ENCODE measurements around the gene SENP5. TPM values are rescaled to one million over a fixed set of nuclear protein-coding genes. Genes with fewer than 3 reads are reported as not detected.
"Not testable (repeated sequence)": the region's sequence is repeated elsewhere in the genome, so short reads cannot be mapped to it uniquely, and the experiment has no call there.

The SENP5 gene
- total RNA-seq, 1 experiment from 2014 or later, result 40.0 TPM

DNA sequence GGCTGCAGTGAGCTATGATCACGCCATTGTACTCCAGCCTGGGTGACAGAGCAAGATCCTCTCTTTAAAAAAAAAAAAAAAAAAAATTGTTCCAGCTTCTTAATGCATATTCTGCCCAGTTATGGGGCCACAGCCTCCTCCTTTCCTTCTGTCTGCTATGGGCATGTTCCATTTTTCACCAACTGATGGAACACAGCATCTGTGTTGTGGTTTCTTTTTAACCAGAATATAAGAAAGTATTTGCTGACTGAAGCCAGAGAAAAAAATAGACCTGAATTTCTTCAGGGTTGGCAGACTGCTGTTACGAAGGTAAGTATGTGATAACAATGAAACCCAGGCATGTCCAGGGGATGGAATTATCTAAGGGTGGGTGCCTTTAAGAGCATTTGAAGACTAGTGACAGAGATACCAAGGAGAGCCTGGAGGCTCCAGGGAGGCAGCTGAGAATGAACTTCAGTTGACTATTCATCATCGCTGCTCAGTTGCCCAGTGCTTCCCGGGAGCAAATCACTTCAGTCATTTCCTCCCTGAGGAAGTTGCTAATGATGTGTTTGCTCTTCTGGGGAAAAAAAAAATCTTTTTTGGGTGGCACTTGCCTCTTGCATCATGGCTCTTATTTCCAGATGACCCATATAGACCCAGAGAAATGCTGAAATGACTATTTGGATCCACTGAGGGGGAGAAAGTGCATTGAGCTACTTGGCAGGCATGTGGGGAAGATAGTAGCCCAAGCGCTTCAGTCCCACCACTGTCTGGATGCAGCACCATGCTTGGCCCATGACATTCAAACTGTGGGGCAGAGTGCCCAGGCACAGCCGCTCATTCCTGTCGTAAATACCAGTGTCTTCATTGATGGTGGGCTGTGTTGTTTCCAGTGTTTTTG lies 60.1 kb downstream of the SENP5 start:
- in situ Hi-C loops (cut with HindIII; ENCODE audit: low pct_unique_long_range_greater_than_20kb, low sequenced_read_pairs), result no loop called here
- DNase-seq (ENCODE audit: low read depth, low spot score), result no peak

DNA sequence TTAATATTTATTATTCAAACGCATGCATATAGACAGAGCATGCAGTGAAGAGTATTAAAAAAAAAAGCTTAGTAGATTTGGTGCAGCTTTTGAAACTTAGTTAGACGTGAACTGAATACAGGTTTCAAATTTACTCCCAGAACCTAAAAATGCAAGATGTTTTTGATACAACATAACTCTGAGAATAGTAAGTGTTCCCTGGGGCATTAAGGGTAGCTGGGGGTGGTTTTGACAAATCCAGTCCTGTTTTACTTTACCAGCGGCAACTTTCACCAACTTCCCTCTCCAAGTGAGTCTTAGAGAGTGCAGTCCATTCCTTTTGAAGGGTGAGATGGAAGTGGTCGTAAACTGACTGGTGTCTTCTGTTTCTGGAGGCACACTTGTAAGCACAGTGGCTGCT lies 63.4 kb downstream of the SENP5 start:
- in situ Hi-C loops (cut with HindIII; ENCODE audit: low pct_unique_long_range_greater_than_20kb, low sequenced_read_pairs), result no loop called here
- DNase-seq (ENCODE audit: low read depth, low spot score), result no peak

DNA sequence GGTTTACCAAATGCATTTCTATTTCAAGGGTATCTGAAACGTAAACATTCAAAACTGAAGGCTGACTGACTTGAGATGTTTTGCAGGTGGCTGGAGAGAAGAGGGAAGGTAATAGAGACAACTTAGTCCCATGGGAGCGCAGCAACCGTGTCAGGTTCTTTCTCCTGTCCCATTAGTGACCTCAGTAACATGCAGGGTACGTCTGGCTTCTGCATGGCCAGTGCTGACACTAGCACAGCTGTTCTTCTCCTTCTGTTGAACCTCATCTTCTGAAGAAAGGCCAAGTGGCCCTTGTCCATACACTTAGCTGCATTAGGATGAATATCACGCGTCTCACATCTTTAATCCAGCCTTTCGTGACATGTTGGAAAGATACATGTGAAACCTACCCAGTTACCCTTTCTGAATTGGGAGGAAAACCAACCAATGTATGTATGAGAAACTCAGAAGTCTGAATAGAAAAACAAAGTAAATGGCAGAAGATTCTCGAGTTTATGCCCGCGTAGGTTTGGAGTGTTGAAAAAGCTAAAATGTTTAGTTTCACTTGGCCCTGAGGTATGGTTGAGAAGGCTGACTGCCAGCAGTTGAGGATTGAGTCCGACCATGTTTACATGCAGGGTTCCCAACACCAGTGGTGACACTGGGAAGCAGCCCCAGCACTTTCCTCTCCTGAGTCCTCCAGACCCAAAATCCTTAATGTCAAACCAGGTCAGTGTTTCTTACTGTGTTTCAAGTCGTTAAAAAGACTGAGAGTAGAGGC lies 64.3 kb downstream of the SENP5 start:
- in situ Hi-C loops (cut with HindIII; ENCODE audit: low pct_unique_long_range_greater_than_20kb, low sequenced_read_pairs), result no loop called here
- DNase-seq (ENCODE audit: low read depth, low spot score), result no peak

DNA sequence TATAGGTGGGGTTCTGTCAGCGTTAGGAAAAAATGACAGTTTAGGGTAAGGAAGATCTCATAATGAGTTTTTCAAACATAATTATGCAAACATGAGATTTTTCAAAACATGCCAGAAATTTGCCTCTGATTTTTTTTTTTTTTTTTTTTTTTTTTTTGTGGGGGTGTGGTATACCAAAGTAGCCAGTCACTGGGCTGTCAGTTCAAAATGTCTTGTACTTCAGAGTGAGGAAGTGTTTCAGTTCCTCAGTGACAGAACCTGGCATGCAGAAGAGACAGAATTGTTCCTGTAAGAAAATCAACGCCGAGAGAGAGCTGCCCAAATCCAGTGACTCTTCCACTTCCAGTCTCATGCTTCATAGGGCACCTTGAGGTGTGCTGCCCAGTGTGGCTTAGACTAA lies 64.9 kb downstream of the SENP5 start:
- no peak for DNase-seq (ENCODE audit: low read depth, low spot score)
- in situ Hi-C loops (cut with HindIII; ENCODE audit: low pct_unique_long_range_greater_than_20kb, low sequenced_read_pairs), result no loop called here

DNA sequence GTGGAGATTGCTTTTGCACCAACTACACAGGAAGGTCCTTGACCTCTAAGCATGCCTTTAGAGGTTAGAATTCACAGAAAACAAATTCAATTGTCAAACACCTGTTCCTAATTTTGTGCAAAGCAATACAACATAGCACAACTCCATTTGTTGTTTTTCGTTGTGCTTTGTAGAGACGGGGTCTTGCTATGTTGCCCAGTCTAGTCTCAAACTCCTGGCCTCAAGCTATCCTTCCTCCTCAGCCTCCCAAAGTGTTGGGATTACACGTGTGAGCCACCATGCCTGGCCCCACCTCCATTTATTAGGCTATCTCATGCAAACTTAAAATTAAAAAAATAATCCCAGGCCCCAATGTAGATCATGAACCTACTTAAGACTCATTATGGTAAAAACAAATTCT lies 68.6 kb downstream of the SENP5 start:
- DNase-seq (ENCODE audit: low read depth, low spot score), result no peak
- in situ Hi-C loops (cut with HindIII; ENCODE audit: low pct_unique_long_range_greater_than_20kb, low sequenced_read_pairs), result no loop called here

DNA sequence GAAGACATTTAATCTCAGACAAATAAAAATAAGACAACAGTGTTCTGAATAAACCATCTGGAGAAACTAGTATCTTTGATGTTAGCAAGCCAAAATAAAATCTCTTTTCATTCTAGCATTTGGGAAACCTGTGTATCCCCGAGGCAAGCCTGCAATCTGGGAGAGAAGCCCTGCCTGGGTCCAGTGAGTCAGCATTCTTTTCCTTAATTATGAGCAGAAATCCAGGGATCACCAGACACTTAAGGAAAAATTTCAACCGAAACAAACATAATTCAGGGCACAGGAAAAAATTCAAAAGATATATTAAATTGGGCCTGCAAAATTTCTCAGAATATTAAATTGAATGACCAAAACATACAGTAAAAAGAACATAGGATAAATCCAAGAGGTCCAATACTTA lies 70.4 kb downstream of the SENP5 start:
- in situ Hi-C loops (cut with HindIII; ENCODE audit: low pct_unique_long_range_greater_than_20kb, low sequenced_read_pairs), result no loop called here
- DNase-seq (ENCODE audit: low read depth, low spot score), result no peak

DNA sequence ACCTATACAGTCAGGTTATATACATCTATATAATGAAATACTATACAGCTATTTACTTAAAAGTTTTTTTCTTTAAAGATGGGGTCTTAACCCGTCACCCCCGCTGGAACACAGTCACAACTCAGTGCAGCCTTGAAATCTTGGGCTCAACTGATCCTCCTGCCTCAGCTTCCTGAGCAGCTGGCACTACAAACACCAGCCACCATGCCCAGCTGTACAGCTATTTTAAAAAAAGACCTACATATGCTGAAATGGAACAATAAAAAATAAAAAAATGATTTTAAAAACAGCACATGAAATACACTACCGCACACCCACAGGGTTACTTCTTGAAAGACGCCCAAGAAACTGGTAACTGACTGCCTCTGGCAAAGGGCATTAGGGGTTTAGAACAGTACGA lies 70.9 kb downstream of the SENP5 start:
- in situ Hi-C loops (cut with HindIII; ENCODE audit: low pct_unique_long_range_greater_than_20kb, low sequenced_read_pairs), result no loop called here
- no peak for DNase-seq (ENCODE audit: low read depth, low spot score)

DNA sequence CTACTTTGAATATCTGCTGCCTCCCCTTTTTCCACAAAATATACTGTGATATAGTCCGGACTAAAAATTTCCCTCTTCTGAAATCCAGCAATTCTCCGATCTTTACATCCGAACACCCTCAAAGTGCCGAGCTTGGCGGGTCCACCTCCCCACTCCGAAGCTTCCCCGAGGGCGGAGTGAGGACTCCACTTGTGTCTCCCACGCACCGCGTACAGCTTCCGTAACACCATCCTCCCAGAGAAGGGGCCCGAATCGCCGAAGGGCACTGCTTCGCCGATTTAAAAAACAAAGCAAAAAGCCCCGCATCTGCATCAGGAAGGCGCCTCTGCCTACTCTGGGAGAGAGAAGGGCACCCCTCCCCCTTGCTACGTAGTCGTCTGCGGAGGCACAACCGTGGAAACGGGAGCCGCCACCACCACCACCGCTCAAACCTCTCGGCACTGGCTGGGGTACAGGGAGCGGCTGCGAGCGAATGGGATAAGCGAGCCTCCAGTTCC lies 74.1 kb downstream of the SENP5 start:
- in situ Hi-C loops (cut with HindIII; ENCODE audit: low pct_unique_long_range_greater_than_20kb, low sequenced_read_pairs), result no loop called here
- DNase-seq (ENCODE audit: low read depth, low spot score), result no peak

DNA sequence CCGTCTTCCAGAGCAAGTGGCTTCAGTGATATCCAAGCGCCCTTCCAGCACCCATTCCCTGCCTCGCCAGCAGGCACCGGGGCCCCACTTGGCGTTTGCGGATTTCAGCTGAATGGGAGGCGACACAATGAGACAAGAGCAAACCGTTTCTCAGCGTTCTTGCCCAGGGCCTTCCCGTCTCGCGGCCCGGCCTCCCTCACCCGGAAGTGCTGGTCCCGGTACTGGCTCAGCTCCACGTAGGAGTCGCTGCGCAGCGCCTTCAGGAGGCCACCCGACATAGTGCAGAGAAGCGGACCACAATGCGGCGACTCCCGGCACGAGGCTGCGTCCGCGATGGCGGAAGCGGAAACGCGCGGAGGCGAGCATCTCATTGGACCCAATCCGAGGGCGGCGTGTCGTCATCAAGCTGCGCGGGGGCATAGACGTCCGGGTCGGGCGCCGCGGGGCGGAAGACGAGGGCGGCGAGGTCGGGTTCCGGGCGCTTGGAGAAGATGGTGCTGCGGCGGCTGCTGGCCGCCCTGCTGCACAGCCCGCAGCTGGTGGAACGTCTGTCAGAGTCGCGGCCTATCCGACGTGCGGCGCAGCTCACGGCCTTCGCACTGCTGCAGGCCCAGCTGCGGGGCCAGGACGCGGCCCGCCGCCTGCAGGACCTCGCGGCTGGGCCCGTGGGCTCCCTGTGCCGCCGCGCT lies 74.7 kb downstream of the SENP5 start, which contains the start of gene NCBP2:
Gene NCBP2 (minus strand): TSS at position 303 of the 689 bp plus-strand sequence. CDS start 25 bp downstream, at position 278.
- in situ Hi-C loops (cut with HindIII; ENCODE audit: low pct_unique_long_range_greater_than_20kb, low sequenced_read_pairs), result no loop called here
- DNase-seq (ENCODE audit: low read depth, low spot score), result peak; percentile 98

DNA sequence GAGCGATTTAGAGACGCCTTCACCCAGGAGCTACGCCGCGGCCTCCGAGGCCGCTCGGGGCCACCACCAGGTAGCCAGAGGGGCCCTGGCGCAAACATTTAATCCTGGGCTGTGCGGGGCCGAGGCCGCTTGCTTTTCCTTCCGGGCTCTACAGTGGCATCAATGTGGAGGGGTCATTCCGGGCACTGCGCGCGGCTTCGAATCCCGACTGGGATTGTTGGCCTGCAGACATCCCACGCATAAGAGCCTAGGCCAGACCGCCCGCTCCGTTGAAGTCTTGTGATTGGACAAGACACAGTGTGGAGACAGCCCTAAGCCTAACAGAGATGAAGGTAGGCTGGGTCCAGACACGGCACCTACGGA lies 75.2 kb downstream of the SENP5 start:
- in situ Hi-C loops (cut with HindIII; ENCODE audit: low pct_unique_long_range_greater_than_20kb, low sequenced_read_pairs), result no loop called here
- DNase-seq (ENCODE audit: low read depth, low spot score), result peak; percentile 23

DNA sequence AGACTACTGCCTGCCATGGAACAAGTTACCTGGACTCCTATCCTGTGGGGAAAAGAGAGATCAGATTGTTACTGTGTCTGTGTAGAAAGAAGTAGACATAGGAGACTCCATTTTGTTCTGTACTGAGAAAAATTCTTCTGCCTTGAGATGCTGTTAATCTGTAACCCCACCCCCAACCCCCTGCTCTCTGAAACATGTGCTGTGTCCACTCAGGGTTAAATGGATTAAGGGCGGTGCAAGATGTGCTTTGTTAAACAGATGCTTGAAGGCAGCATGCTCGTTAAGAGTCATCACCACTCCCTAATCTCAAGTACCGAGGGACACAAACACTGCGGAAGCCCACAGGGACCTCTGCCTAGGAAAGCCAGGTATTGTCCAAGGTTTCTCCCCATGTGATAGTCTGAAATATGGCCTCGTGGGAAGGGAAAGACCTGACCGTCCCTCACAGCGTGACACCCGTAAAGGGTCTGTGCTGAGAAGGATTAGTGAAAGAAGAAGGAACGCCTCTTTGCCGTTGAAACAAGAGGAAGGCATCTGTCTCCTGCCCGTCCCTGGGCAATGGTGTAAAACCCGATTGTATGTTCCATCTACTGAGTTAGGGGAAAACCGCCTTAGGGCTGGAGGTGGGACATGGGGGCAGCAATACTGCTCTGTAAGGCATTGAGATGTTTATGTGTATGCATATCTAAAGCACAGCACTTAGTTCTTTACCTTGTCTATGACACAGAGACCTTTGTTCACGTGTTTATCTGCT lies 76.5 kb downstream of the SENP5 start:
- in situ Hi-C loops (cut with HindIII; ENCODE audit: low pct_unique_long_range_greater_than_20kb, low sequenced_read_pairs), result not testable (repeated sequence)
- peak; percentile 57 for DNase-seq (ENCODE audit: low read depth, low spot score)

DNA sequence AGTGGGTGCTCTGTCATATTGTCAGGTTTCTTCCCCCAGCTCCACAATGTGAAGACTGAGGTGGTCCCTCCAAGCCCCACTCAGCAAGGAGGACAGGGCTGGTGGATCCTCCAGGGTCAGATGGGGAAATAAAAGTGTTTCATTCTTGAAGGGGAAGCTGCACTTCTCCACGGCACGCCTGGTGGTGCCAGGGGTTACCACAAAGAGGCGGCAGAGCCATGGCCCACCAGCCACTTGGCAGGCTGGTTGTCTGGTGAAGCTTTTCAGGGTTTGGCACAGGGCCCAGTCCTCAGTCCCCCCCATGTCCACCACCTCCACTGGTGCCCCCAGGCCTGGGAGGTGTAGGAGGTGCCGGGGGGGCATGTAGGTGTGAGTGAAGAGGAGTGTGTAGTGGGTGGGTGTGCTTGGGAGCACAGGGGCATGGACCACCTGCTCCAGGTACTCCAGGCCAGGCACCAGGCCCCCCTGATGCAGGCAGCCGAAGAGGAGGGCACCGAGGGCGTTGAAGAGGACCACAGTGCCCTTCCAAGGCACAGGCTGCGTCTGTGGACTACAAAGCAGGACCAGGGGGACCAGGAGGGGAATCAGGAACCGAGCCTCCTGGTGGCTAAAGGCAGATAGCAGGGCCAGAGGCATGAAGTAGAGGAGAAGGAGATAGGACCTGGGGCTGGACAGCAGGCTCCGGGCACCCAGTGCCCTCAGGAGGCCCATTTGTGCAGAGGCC lies 79.6 kb downstream of the SENP5 start:
- in situ Hi-C loops (cut with HindIII; ENCODE audit: low pct_unique_long_range_greater_than_20kb, low sequenced_read_pairs), result no loop called here
- peak; percentile 20 for DNase-seq (ENCODE audit: low read depth, low spot score)

DNA sequence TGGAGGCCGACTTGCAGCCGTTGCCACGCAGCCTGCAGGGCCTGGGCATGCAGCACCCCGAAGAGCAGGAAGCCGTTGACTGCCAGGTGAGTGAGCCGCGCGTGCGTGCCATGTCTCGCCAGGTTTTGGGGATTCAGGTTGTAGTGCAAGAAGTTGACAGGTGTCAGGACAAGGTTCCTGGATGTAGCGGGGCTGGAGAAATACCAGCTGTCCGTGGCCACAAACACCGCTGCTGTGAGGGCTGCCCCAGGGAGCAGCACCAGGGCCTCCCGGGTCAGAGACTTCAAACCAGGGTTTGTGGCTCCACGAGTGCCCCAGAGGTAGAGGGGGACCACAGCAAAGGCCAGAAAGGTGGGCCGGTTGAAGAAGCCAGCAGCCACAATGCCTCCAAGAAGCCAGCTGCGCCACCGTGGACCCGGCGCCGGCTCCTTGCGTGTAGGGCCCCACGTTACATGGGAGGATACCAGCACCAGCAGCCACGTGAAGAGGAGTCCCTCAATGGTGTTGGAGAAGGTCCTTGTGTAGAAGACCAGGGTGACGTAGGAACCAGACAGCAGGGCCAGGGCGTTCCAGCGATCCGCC lies 80.2 kb downstream of the SENP5 start:
- in situ Hi-C loops (cut with HindIII; ENCODE audit: low pct_unique_long_range_greater_than_20kb, low sequenced_read_pairs), result no loop called here
- no peak for DNase-seq (ENCODE audit: low read depth, low spot score)

DNA sequence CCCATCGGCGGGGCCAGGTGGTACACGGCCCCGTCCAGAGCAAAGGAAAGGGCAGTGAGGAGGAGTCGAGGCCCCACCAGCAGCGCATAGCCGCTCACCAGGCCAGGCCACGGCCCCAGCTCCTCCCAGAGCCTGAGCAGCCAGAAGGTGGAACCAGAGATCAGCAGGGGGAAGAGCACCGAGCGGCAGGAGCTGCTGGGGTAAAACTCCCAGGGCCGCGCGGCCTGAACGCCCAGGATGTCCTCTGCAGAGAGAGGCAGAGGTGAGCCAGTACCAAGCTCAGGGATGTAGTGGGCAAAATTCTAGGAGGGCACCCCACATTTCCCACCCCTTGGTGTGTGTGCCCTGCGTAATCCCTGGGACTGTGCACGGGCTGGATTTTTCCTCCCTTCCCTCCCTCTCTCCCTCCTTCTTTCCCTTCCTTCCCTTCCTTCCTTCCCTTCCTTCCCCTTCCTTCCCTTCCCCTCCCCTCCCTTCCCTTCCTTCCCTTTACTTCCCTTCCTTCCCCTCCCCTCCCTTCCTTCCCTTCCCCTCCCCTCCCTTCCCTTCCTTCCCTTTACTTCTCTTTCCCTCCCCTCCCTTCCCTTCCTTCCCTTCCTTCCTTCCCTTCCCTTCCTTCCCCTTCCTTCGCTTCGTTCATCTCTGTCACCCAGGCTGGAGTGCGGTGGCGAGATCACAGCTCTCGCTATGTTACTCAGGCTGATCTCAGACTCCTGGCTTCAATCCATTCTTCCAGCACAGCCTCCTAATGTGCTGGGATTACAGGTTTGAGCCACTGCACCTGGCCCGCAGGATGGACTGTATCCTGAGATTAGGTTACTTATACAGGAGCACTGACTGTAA lies 80.9 kb downstream of the SENP5 start:
- peak; percentile 33 for DNase-seq (ENCODE audit: low read depth, low spot score)
- in situ Hi-C loops (cut with HindIII; ENCODE audit: low pct_unique_long_range_greater_than_20kb, low sequenced_read_pairs), result no loop called here

DNA sequence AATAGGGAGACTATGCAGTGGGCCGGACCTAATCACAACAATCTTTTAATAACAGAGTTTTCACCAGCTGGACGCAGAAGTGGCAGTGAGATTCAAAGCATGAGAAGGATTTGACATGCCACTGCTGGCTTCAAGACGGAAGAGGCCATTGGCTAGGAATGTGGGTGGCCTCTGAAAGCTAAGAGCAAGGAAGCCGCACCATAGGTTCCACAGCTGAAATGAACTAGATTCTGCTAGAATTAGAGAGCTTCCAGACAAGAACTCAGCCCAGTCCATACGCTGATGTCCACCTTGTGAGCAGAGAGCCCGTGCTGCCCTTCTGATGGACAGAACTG lies 81.5 kb downstream of the SENP5 start:
- in situ Hi-C loops (cut with HindIII; ENCODE audit: low pct_unique_long_range_greater_than_20kb, low sequenced_read_pairs), result no loop called here
- no peak for DNase-seq (ENCODE audit: low read depth, low spot score)

DNA sequence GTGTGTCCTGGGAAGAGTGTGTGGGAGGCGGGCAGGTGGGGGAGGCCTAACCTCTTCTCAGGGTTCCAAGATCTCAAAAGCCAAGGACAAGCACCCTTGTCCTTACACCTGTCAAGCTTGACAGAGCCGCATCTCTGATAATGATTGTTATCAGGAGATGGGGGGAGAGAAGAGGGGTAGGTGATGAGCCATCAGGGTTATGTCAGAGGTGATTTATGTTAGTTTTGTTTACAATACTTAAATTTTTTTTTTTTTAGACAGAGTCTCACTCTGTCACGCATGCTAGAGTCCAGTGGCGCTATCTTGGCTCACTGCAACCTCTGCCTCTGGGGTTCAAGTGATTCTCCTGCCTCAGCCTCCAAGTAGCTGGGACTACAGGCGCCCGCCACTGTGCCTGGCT lies 82.0 kb downstream of the SENP5 start:
- in situ Hi-C loops (cut with HindIII; ENCODE audit: low pct_unique_long_range_greater_than_20kb, low sequenced_read_pairs), result no loop called here
- no peak for DNase-seq (ENCODE audit: low read depth, low spot score)
